GM21360 (cell line): ENCODE data around the gene AMOTL2.

Experiments used
- ATAC-seq: cut with Tn5 transposase; IDR thresholded peaks from one replicate; pipeline ENCODE4 v1.9.1; 2021; ENCODE audit warnings: mild to moderate bottlenecking, moderate library complexity; ENCODE audit not compliant: unreplicated experiment

AMOTL2 gene

DNA sequence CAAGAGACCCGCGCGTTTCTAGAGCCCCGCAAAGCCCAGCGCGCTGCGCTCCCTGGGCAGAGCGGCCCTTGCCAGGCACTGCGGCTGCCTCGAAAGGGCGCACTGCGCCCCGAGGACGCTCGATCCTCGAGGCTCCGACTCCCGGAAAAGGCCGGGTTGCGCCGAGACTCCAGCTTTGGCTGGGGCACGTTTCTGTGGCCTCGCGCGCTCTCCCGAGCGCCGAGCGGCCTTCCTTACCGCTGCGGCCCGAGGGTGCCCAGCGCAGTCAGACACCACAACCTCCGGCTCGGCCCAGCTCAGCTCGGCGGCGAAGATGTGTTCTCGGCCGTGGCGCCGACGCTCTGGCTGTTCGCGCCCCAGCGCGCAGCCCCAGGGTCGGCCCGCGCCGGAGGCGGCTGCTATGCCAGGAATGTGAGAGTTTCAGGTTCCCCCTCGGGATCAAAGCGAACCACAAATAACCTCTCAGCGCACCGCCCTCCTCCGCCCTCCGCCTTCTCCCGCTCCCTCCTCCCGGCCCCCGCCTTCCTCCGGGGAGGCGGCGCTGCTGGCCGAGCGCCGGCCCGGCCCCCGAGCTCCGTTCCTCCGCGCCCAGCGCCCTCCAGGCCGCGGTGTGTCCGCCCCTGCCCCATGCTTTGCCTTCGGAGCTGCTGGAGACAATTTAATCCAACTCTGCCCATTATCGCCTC, at the start of gene AMOTL2:
TSS of gene AMOTL2 (minus strand) at position 343 of the 686 bp plus-strand sequence. CDS start 3,014 bp downstream, outside the sequence.
- no peak for ATAC-seq

DNA sequence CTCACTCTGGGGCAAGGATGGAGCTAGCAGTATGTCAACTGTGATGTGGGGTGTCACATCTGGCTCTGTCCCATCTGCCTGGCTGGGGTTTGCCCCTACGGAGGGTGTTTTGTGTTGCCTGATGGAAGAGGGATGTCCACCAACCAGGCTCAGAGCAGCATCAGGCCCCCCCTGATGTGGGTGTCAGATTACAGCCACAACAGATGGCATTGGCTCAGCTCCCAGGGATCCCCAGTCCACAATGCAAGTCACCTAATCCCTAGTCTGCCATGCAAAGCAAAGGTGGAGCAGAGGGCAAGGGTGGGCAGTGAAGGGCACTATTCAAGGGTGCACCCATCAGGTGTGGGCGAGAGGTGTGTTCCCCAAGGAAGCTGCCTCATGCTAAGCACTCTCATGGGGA, 48.9 kb upstream of the AMOTL2 start:
- ATAC-seq = no peak

DNA sequence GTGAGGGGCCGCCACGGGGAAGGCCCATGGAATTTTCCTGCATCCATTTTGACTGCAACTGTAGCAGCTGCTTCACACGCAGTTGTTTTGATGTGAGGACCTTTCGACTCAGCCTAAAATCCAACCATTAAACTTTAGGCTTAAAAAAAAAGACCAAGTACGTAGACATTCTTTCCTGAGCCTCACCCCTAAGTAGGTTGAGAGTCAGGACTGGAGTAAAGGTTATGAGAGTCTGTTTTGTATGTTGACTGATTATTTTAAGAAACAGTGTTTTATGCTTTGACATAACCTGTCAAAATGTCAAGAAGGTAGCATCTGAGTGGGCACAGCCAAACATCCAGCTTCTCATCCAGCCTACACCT, 45.7 kb upstream of the AMOTL2 start:
- no peak for ATAC-seq

DNA sequence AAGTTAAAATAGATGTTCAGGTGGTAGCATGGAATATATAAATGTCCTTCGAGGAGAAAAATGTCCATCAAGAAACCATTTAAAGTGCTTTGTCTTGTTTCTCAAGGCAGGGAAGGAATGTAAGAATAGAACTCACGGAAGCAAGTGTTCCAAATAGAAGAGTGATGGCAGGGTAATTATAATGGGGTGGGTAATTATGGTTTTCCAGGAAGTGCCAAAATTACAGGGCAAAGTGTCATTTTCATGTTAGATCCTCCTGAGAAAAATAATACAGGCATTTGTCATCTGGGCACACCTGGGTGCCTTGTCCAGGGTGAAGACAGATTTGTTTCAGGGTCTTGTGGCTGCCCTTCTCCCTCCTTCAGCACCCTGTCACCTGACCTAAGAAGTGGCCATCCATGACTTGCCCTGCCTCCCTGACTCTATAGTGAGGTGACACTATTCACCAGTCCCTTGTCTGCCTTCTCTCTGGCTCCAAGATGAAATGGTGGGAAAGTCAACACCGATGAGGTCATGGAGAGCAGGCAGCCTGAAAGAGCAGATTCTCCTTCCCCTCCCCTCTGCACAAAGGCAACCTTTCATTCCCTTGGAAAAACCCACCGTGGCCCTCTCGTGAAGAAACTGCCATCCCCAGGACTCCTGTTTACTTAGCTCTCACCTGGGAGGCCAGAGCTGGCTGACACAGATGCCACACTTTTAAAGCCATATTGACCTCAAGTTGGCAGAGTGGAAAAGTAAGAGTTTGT, 45.1 kb upstream of the AMOTL2 start:
- no peak for ATAC-seq

DNA sequence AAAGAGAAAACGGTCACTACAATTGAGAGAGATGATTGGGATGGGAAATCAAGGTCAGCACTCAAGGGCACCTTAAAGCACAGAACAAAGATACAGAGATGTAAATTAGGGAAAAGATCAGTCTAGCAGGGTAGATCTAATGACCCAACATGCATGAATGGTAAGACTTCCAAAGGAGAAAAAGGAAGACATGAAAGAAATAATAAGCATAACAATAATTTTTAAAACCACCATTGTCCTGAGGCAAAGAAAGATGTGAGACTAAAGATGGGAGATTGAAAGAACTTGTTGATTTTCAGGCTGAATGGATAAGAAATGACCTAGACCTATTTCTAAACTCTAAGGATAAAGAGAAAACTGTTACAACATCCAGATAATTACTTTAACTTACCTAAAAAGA, 34.8 kb upstream of the AMOTL2 start:
- ATAC-seq = no peak

GRCh38 chr3:134407239-134407625, 33.0 kb upstream of the AMOTL2 start:
- ATAC-seq = no peak

DNA sequence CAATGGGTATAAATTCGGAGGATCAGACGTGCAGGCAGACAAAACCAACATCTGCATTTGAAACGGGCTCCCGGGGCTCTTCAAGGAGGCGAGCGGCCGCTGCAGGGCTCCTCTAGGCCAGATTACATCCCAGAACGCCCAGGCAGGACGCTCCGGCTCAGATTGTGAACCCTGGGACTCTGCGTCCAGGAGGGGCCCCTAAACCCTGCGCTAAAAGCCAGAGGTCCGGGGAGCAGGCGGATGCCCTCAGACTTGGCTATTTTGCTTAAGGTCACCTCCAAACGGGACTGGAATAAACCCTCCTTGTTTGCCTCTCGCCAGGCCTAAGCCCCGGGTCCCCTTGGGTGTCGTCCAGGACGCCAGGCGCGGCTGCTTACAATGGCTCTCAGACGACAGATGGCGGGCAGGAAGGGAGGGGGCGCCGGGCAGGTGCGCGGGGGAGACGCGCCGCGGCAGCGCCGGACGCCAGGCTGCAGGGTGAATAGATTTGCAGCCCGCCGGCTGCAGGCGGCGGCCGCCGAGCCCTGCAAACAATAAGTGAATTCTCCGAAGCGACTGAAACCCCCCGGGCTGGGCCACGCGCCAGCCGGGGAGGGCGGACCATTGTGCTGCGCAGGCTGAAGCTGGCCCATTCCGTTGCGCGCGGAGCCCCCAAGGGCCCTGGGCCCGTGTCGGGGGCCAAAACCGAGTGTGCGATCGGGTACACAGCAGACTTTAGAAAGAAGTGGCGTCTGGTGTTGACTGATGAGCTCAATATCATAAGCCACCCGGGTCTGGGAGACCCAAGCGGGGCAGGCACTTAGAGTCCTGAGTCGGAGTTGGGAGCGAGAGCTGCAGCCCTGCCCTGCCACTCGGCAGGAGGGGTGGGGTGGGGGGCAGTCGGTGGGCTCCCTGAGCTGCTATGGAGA, 32.3 kb upstream of the AMOTL2 start:
- ATAC-seq = no peak

GRCh38 chr3:134404366-134404885, 30.2 kb upstream of the AMOTL2 start:
- no peak for ATAC-seq

- ATAC-seq = no peak
Observed at GRCh38 chr3:134397755-134398154, 23.5 kb upstream of the AMOTL2 start.

GRCh38 chr3:134395103-134395502, 20.9 kb upstream of the AMOTL2 start:
- no peak for ATAC-seq

GRCh38 chr3:134394380-134394779, 20.1 kb upstream of the AMOTL2 start:
- no peak for ATAC-seq

GRCh38 chr3:134393074-134393473, 18.8 kb upstream of the AMOTL2 start:
- ATAC-seq = no peak

DNA sequence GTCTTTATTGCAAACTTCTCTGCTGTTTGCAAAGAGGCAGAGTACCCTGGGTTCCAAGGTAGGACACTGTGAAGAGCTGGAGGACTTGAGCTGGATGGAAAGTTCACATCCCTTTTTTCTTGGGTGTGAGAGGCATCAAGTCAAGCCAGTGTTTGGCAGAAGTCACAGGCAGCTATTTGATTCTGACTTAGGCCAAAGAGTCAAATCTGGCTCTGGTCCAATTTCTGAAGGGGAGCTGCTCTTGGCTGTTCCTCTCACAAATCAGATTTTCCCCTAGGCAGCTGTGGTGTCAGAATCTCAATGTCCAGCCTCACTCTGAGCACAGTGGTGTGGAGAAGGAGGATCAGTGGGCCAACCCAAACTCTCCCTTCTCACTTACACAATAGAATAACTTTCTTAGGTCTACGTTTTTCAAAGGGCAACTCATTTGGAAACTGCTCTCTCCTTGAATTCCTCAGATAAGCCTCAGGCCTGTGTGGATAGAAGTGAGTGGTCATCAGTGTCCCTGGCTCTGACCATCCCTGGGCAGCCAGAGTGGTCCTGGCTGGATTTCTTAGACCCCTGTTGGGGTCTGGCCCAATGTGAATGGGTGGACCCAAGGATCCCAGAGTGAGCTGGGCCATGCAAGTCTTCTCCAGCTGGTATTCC, 18.2 kb upstream of the AMOTL2 start:
- ATAC-seq = no peak

DNA sequence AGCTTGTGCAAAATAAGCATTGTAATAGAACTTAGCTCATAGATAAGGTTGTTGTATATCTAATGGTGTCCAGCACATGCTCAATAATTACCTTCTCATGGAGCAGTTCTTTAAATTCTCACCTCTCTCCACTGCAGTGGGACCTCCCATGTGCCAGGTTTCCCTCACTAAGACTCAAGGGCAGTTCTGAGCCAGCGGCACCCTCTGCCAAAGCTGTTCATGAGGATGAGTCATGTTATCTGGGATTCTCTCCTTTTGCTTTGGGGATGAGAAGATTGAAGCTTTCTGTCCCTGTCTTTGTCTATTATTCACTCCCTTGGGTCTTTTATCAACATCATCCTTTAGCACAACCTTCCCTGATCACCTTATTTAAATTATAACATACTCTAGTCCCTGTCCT, 15.6 kb upstream of the AMOTL2 start:
- no peak for ATAC-seq

GRCh38 chr3:134388788-134389485, 14.7 kb upstream of the AMOTL2 start:
- no peak for ATAC-seq

GRCh38 chr3:134388292-134388691, 14.0 kb upstream of the AMOTL2 start:
- no peak for ATAC-seq

DNA sequence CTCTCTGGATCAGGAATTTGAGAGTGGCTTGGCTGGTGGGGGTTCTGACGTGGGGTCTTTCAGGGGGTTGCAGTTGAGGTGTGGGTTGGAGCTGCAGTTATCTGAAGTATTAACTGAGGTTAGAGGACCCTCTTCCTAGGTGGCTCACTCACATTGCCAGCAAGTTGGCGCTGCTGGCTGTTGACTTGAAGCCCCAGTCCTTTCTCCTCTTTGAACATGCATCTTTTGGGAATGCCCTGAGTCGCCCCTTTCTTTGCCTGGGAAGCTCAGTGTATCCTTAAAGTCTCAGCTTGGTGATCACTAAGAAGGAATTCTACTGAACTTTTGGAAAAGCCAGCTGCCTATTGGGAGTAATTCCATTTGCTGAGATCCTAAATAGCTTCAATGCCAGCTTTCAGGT, 13.0 kb upstream of the AMOTL2 start:
- ATAC-seq = no peak

- no peak for ATAC-seq
Observed at GRCh38 chr3:134384963-134385362, 10.7 kb upstream of the AMOTL2 start.

- ATAC-seq = no peak
Observed at GRCh38 chr3:134381831-134382442, 7.7 kb upstream of the AMOTL2 start.

GRCh38 chr3:134381076-134381475, 6.8 kb upstream of the AMOTL2 start:
- ATAC-seq = no peak
